ENCODE measurements around the gene SMARCD2.

- no peak for TF ChIP-seq EZH2 (optimal IDR thresholded peaks at IDR 0.05; ENCODE audit: low read depth, low read length)
- TF ChIP-seq CTCF (IDR thresholded peaks at IDR 0.05; ENCODE audit: low read length): no peak
These were observed 24.6 kb downstream of the SMARCD2 start for GRCh38 chr17:63817736-63818385.
